ENCODE measurements around the gene SGCB. TPM values are rescaled to one million over a fixed set of nuclear protein-coding genes. Genes with fewer than 3 reads are reported as not detected.
A peak's percentile ranks its signal among the peaks of the same experiment; 100 is the strongest.

Gene SGCB
- total and polyA plus RNA-seq, 9 donors: 79.7 to 153 (median 137) TPM

DNA sequence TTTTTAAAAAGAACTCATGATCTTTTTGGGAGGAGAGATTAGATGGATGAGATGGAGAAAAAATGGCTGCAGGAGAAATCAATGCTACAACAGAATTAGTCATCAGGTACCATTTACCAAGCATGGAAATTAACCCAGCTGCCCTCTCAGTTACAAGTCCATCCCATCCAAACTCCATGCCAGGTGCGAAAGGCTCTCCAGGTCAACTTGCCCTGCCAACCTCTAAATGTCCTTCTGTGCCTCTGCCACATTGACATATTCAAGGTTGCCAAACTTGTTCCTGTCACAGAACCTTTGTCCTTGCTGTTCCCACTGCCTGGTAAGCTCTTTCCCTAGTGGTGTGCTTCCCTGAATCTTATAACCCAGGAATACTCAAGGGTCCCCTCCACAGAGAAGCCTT lies 20.2 kb upstream of the SGCB start:
- H3K27me3 ChIP-seq (ENCODE audit: control insufficient read depth, insufficient read depth, low read length): peaks cover 2% of the 10 kb centered on the region
- no peak overlapping the region for H3K4me3 ChIP-seq (ENCODE audit: low read length)
- H3K9me3 ChIP-seq (replicated peaks; ENCODE audit: control insufficient read depth, low read depth, low read length): no peaks in the 10 kb centered on the region
- H3K27ac ChIP-seq (ENCODE audit: low read length): no peak overlapping the region
- no peaks in the 10 kb centered on the region for H3K36me3 ChIP-seq (ENCODE audit: control insufficient read depth, insufficient read depth, low read length)
- DNase-seq: no peak
- 100% methylated on average over 1 of the region's 1 CpG for WGBS (ENCODE audit: insufficient coverage)
- H3K4me1 ChIP-seq (ENCODE audit: control insufficient read depth, insufficient read depth, low read length): no peaks in the 10 kb centered on the region

DNA sequence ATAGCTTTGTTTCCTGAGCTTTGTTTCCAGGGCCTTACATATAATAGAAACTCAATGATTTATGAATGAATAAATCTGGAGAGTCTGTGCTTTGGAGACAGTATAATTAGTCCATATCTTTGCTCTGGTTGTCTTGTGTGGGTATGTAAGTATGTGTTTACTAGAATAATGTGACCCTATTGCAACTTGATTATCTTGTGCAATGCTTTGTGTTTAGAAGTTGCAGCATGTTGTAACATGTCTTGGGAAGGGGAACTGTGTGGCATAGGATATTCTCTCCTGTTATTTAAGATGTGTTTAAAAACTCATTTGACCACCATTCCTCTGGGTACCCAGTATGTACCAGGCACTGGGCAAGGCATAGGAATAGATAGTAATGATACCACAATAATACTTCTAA lies 19.1 kb upstream of the SGCB start:
- Histone ChIP-seq H3K27ac (ENCODE audit: low read length) (no peak overlapping the region), H3K9me3 (replicated peaks; ENCODE audit: control insufficient read depth, low read depth, low read length) (no peaks in the 10 kb centered on the region), H3K27me3 (ENCODE audit: control insufficient read depth, insufficient read depth, low read length) (peaks cover 8% of the 10 kb centered on the region), H3K36me3 (ENCODE audit: control insufficient read depth, insufficient read depth, low read length) (no peaks in the 10 kb centered on the region), H3K4me3 (ENCODE audit: low read length) (no peak overlapping the region), H3K4me1 (ENCODE audit: control insufficient read depth, insufficient read depth, low read length) (peaks cover 2% of the 10 kb centered on the region)
- DNase-seq: no peak

DNA sequence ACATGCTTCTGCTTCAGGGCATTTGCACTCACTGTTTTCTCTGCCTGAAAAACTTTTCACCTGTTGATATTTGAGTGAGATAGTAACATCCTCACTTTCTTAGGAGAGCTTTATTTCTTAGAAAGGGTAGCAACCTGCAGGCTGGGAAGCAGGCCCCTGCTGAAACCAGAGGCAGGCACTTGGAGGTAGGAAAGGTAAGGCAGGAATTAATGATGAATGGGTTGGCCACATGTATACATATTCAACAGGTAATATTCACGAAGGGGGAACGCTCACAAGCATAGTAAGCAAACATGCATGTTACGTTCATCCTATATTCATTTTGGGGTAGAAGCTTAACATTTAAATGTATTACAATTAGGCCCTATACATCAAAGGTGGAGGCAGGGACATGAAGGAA lies 16.2 kb upstream of the SGCB start:
- WGBS (ENCODE audit: insufficient coverage): no CpG with 5 or more reads among the region's 3 CpGs
- H3K27me3 ChIP-seq (ENCODE audit: control insufficient read depth, insufficient read depth, low read length): peaks cover 25% of the 10 kb centered on the region
- peaks cover 2% of the 10 kb centered on the region for H3K9me3 ChIP-seq (replicated peaks; ENCODE audit: control insufficient read depth, low read depth, low read length)

DNA sequence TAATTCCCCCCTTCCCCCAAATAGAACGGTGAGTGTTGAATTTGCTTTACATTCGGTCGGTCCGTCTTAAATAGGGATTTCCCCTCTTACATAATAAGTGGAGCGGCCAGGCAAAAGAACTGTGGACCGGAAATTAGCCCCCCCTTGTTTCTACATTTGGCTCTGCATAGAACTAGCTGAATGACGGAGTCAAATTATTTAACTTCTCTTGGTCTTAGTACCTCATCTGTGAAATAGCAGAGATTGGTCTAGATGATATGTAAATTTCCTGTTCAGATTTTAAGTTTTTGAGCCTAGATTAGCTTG lies 14.3 kb upstream of the SGCB start:
- Histone ChIP-seq H3K27ac (ENCODE audit: low read length) (no peak overlapping the region), H3K9me3 (replicated peaks; ENCODE audit: control insufficient read depth, low read depth, low read length) (peaks cover 2% of the 10 kb centered on the region), H3K4me3 (ENCODE audit: low read length) (peak overlapping the region; percentile 59), H3K4me1 (ENCODE audit: control insufficient read depth, insufficient read depth, low read length) (peaks cover 14% of the 10 kb centered on the region), H3K27me3 (ENCODE audit: control insufficient read depth, insufficient read depth, low read length) (peaks cover 28% of the 10 kb centered on the region), H3K36me3 (ENCODE audit: control insufficient read depth, insufficient read depth, low read length) (no peaks in the 10 kb centered on the region)
- no CpG with 5 or more reads among the region's 7 CpGs for WGBS (ENCODE audit: insufficient coverage)
- DNase-seq: peak; percentile 51

More for the DNA sequence above, 16.2 kb upstream of the SGCB start:
- no peak overlapping the region for H3K4me3 ChIP-seq (ENCODE audit: low read length)
- peaks cover 14% of the 10 kb centered on the region for H3K4me1 ChIP-seq (ENCODE audit: control insufficient read depth, insufficient read depth, low read length)
- no peak overlapping the region for H3K27ac ChIP-seq (ENCODE audit: low read length)
- no peaks in the 10 kb centered on the region for H3K36me3 ChIP-seq (ENCODE audit: control insufficient read depth, insufficient read depth, low read length)
- no peak for DNase-seq

DNA sequence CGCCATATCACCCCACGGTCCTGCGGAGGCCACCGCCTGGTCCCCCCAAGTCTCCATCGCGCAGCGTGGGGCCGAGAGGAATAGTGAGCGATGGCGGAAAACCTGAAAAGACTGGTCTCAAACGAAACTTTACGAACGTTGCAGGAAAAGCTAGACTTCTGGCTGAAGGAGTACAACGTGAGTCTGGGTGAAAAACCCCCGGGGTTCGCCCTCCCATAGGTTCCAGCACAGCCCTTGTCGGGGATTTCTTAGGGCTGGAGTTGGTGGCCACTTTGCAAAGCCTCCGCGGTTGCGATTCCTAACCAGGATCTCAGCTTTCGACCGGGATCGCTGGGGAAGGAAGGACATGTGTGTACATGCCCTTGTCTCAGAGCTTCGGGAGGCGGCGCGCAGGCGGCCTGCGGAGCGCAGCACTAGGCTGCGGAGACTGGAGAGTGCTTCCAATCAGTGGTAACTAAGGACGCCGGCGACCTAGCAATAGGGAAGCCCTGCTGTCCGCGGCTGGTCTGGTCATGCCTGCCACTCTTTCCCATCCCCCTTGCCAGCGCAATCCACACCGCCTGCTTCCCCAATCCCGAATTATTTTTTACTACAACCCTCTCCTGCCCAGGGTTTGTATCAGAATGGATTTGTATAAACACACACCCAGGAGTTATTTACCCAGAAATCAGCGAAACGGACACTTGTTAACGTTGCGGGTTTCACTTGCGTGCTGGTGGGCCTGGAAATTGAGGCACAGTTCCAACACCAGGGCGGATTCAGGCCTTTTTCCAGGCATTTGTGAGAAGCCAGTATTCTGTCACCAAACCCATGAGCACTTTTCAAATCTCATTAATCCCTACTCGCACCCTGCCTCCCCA lies 13.7 kb upstream of the SGCB start:
- Histone ChIP-seq H3K27me3 (ENCODE audit: control insufficient read depth, insufficient read depth, low read length) (peaks cover 28% of the 10 kb centered on the region), H3K36me3 (ENCODE audit: control insufficient read depth, insufficient read depth, low read length) (no peaks in the 10 kb centered on the region), H3K4me3 (ENCODE audit: low read length) (peak overlapping the region; percentile 59), H3K4me1 (ENCODE audit: control insufficient read depth, insufficient read depth, low read length) (peaks cover 14% of the 10 kb centered on the region), H3K27ac (ENCODE audit: low read length) (peak overlapping the region; percentile 65), H3K9me3 (replicated peaks; ENCODE audit: control insufficient read depth, low read depth, low read length) (peaks cover 2% of the 10 kb centered on the region)
- 12% methylated on average over 35 of the region's 46 CpGs for WGBS (ENCODE audit: insufficient coverage)
- DNase-seq: peak; percentile 87

DNA sequence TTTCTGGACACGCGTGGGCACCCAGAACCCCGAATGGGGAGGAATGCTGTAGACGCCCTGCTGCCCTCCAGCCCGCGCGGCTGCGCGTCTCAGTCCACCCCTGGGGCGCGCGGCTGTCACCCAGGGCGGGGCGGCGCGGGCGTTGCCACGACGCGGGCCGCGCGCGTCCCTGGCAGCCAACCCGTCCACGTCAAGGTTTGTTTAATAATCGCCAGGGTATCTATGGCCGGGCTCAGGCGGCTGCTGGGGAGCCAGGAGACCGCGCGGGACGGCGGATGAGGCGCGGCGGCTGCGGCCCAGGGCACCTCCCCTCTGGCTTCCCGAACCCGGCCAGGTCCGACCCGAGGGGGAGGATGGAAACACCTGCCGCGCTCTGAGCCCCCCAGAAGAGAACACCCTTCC lies 13.1 kb upstream of the SGCB start, which contains the start of gene SPATA18:
Gene SPATA18, plus strand, starts transcription at position 92 of the 402 bp plus-strand sequence. CDS start 401 bp downstream, outside the sequence.
- DNase-seq: peak; percentile 33
- Histone ChIP-seq H3K27ac (ENCODE audit: low read length) (peak within 1 kb of the TSS; percentile 65), H3K27me3 (ENCODE audit: control insufficient read depth, insufficient read depth, low read length) (peaks cover 28% of the 10 kb centered on the region), H3K9me3 (replicated peaks; ENCODE audit: control insufficient read depth, low read depth, low read length) (peaks cover 2% of the 10 kb centered on the region), H3K4me3 (ENCODE audit: low read length) (peak within 1 kb of the TSS; percentile 59), H3K36me3 (ENCODE audit: control insufficient read depth, insufficient read depth, low read length) (no peaks in the 10 kb centered on the region), H3K4me1 (ENCODE audit: control insufficient read depth, insufficient read depth, low read length) (peaks cover 14% of the 10 kb centered on the region)
- WGBS (ENCODE audit: insufficient coverage): under 1% methylated on average over 38 of the region's 44 CpGs

DNA sequence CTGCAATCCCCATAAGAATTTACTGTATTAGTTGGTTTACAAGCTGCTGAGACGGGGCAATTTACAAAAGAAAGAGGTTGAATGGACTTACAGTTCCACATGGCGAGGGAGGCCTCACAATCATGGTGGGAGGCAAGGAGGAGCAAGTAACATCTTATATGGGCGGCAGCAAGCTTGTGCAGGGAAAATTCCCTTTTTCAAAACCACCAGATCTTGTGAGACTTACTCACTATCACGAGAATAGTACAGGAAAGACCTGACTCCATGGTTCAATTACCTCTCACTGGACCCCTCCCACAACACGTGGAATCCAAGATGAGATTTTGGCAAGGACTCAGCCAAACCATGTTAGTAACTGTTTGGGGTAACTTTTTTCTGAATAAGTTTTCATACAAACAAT lies 11.2 kb upstream of the SGCB start:
- no peak overlapping the region for H3K27ac ChIP-seq (ENCODE audit: low read length)
- peaks cover 14% of the 10 kb centered on the region for H3K4me1 ChIP-seq (ENCODE audit: control insufficient read depth, insufficient read depth, low read length)
- H3K36me3 ChIP-seq (ENCODE audit: control insufficient read depth, insufficient read depth, low read length): no peaks in the 10 kb centered on the region
- H3K9me3 ChIP-seq (replicated peaks; ENCODE audit: control insufficient read depth, low read depth, low read length): peaks cover 2% of the 10 kb centered on the region
- no peak overlapping the region for H3K4me3 ChIP-seq (ENCODE audit: low read length)
- WGBS (ENCODE audit: insufficient coverage): 40% methylated on average over 1 of the region's 5 CpGs
- peaks cover 28% of the 10 kb centered on the region for H3K27me3 ChIP-seq (ENCODE audit: control insufficient read depth, insufficient read depth, low read length)
- DNase-seq: no peak

DNA sequence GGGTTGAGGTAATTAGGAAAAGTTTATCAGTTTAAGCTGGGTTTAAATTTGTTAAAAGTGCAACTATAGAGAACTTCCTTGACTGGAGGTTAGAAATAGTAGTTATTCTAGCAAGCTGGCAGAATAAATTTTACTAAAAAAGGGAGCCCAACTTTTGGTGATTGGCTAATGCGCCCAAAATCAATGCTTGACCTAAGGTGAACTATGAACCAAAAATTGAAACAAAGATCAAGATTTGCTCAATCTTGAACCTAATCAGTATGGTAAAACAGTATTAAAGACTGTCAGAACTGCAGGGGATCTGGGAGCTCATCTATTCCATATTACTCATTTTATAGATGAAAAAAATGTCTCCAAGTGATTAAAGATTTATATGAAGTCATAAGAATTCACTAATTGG lies 6.9 kb upstream of the SGCB start:
- WGBS (ENCODE audit: insufficient coverage): no CpG with 5 or more reads among the region's 1 CpG

DNA sequence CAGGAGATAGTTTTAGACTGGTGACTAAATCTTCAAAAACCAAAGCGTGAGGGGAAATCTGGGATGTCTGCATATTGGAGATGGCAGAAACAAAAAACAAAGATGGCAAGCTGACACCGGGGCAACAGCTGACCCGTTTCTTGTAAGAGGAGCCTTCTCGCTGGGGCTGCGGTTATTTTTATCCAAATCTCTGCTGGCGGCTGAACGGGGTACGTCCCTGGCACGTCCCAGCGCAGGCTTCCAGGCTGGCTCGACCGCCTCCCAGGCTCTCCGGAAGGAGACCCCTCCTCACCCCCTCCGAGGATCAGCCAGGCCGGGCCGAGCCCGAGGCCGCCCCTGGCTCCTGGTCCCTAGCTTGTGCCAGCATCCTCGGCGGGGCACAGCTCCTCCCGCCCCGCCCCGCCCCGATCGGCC lies 403 bp downstream of the SGCB start:
- H3K27ac ChIP-seq (ENCODE audit: low read length): peak overlapping the region; percentile 86
- peaks cover 6% of the 10 kb centered on the region for H3K36me3 ChIP-seq (ENCODE audit: control insufficient read depth, insufficient read depth, low read length)
- no peaks in the 10 kb centered on the region for H3K9me3 ChIP-seq (replicated peaks; ENCODE audit: control insufficient read depth, low read depth, low read length)
- no peaks in the 10 kb centered on the region for H3K27me3 ChIP-seq (ENCODE audit: control insufficient read depth, insufficient read depth, low read length)
- H3K4me3 ChIP-seq (ENCODE audit: low read length): peak overlapping the region; percentile 56
- peak; percentile 85 for DNase-seq
- peaks cover 11% of the 10 kb centered on the region for H3K4me1 ChIP-seq (ENCODE audit: control insufficient read depth, insufficient read depth, low read length)
- 1% methylated on average over 25 of the region's 25 CpGs for WGBS (ENCODE audit: insufficient coverage)

More for the DNA sequence above, 6.9 kb upstream of the SGCB start:
- Histone ChIP-seq H3K9me3 (replicated peaks; ENCODE audit: control insufficient read depth, low read depth, low read length) (no peaks in the 10 kb centered on the region), H3K27ac (ENCODE audit: low read length) (no peak overlapping the region), H3K4me1 (ENCODE audit: control insufficient read depth, insufficient read depth, low read length) (no peaks in the 10 kb centered on the region), H3K4me3 (ENCODE audit: low read length) (no peak overlapping the region), H3K36me3 (ENCODE audit: control insufficient read depth, insufficient read depth, low read length) (no peaks in the 10 kb centered on the region), H3K27me3 (ENCODE audit: control insufficient read depth, insufficient read depth, low read length) (peaks cover 8% of the 10 kb centered on the region)
- DNase-seq: no peak

DNA sequence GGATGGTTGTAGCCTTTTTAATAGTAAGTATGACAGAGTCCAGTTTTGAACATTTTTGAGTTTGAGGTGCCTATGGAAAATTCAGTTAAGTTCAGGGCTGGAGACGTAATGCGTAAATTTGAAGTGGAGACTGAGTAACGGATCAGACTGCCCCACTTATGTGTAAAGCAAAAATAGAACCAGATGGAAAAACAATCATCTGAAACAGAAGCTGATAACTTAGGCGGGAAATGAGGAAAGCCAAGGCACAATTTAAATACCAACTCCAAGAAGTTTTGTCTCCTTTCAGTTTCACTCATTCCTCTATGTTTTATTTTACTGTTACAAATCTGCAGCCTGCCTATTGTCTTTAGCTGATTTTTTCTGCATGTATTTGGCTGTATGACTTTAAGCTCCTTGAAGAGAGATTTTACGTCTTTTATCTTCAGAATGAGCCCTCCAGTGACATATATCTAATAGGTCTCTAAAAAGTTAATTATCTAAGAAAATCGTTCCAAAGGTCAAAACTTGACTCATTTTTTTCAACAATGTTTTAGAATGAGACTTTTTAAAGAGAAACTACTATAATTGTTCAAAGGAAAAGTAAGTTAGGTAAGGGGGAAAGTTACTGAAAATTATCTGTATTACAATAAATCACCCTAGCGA lies 1.1 kb downstream of the SGCB start:
- H3K27me3 ChIP-seq (ENCODE audit: control insufficient read depth, insufficient read depth, low read length): no peaks in the 10 kb centered on the region
- peaks cover 11% of the 10 kb centered on the region for H3K4me1 ChIP-seq (ENCODE audit: control insufficient read depth, insufficient read depth, low read length)
- H3K4me3 ChIP-seq (ENCODE audit: low read length): peak overlapping the region; percentile 56
- 75% methylated on average over 2 of the region's 7 CpGs for WGBS (ENCODE audit: insufficient coverage)
- no peaks in the 10 kb centered on the region for H3K9me3 ChIP-seq (replicated peaks; ENCODE audit: control insufficient read depth, low read depth, low read length)
- H3K36me3 ChIP-seq (ENCODE audit: control insufficient read depth, insufficient read depth, low read length): peaks cover 6% of the 10 kb centered on the region
- peak; percentile 84 for DNase-seq
- peak overlapping the region; percentile 86 for H3K27ac ChIP-seq (ENCODE audit: low read length)
